K562 (cell line): ENCODE measurements around the gene EIF4EBP2. TPM values are rescaled to one million over a fixed set of nuclear protein-coding genes. Genes with fewer than 3 reads are reported as not detected.

Experiments used
- BHLHE40 ChIP-seq: IDR thresholded peaks from 2 replicates; pipeline ENCODE4 v1.6.1; 2011; ENCODE audit warnings: low read length, improper control_type of control experiment
- BRCA1 ChIP-seq, 2 experiments: fragments of 450-650 bp in 1 of 2; sonication (generic) in 1 of 2; formaldehyde crosslinking in 1 of 2; IDR thresholded peaks; 2 replicates each; pipeline versions ENCODE4 v1.5.0 to v1.6.1; 2017 to 2020; ENCODE audit warnings: mild to moderate bottlenecking in 1 of 2, missing genetic modification reagents in 1 of 2
- C11orf30 ChIP-seq: fragments of 450-650 bp; IDR thresholded peaks from 2 replicates; pipeline ENCODE4 v1.6.1; 2016; ENCODE audit warnings: low read depth, mild to moderate bottlenecking
- CEBPG ChIP-seq, 3 experiments: fragments of 200-800 bp in 1 of 3; sonication (Bioruptor generic) in 1 of 3; sonication (generic) in 1 of 3; formaldehyde crosslinking in 1 of 3; IDR thresholded peaks in 2 of 3; conservative IDR thresholded peaks in 1 of 3; 2 replicates each; pipeline versions ENCODE4 v1.6.1 to v1.8.0; 2016 to 2022; ENCODE audit warnings: missing compliant biosample characterization in 2 of 3, missing genetic modification characterization in 2 of 3, mild to moderate bottlenecking in 1 of 3, missing genetic modification reagents in 1 of 3
- DEAF1 ChIP-seq: fragments of 450-650 bp; formaldehyde crosslinking; IDR thresholded peaks from 2 replicates; pipeline ENCODE4 v1.4.0; 2020; ENCODE audit warnings: mild to moderate bottlenecking, moderate library complexity
- E2F8 ChIP-seq: fragments of 450-650 bp; IDR thresholded peaks from 2 replicates; pipeline ENCODE4 v1.7.1; 2018; ENCODE audit warnings: mild to moderate bottlenecking, low read depth; ENCODE audit not compliant: partially characterized antibody
- JUN ChIP-seq, 2 experiments: sonication (generic) in 1 of 2; formaldehyde crosslinking in 1 of 2; IDR thresholded peaks; 2 replicates each; pipeline versions ENCODE4 v1.6.1 to v1.8.0; 2012 to 2022; ENCODE audit warnings: borderline replicate concordance in 2 of 2, mild to moderate bottlenecking in 2 of 2, improper control_type of control experiment in 1 of 2, low read depth in 1 of 2, low read length in 1 of 2, missing genetic modification reagents in 1 of 2
- MYNN ChIP-seq, 2 experiments: sonication (generic); formaldehyde crosslinking in 1 of 2; IDR thresholded peaks; 2 replicates each; pipeline versions ENCODE4 v1.5.0 to v1.6.1; 2016 to 2020; ENCODE audit warnings: antibody characterized with exemption in 1 of 2, missing genetic modification reagents in 1 of 2
- POLR3A ChIP-seq: IDR thresholded peaks from 2 replicates; pipeline ENCODE4 v1.6.1; 2011; ENCODE audit warnings: borderline replicate concordance, mild to moderate bottlenecking, moderate library complexity; ENCODE audit not compliant: insufficient read length, insufficient read depth; ENCODE audit errors: extremely low read depth
- TEAD1 ChIP-seq, 2 experiments: fragments of 450-650 bp in 1 of 2; sonication (generic) in 1 of 2; formaldehyde crosslinking; IDR thresholded peaks; 2 replicates each; pipeline versions ENCODE4 v1.4.0 to v1.8.0; 2020 to 2022; ENCODE audit warnings: mild to moderate bottlenecking in 2 of 2, missing genetic modification reagents in 1 of 2
- XRCC5 ChIP-seq: fragments of 200-400 bp; formaldehyde crosslinking; IDR thresholded peaks from 2 replicates; pipeline ENCODE4 v1.6.1; 2017; ENCODE audit warnings: low read depth, mild to moderate bottlenecking, low read length
- ZKSCAN8 ChIP-seq: fragments of 200-800 bp; sonication (Bioruptor generic); IDR thresholded peaks from 2 replicates; pipeline ENCODE4 v1.6.1; 2016; ENCODE audit warnings: missing genetic modification characterization, missing compliant biosample characterization
- ZNF24 ChIP-seq: fragments of 450-650 bp; IDR thresholded peaks from 2 replicates; pipeline ENCODE4 v1.6.1; 2016
- ZNF699 ChIP-seq: fragments of 250-450 bp; sonication (Bioruptor Pico); IDR thresholded peaks from 2 replicates; pipeline ENCODE4 v1.8.0; 2021; ENCODE audit warnings: mild to moderate bottlenecking, moderate library complexity; ENCODE audit not compliant: insufficient replicate concordance
- polyA plus RNA-seq, 8 experiments: library from polyadenylated mRNA; depleted of rRNA in 4 of 8; stranded (reverse) in 5 of 8; unstranded in 3 of 8; fragments of >200 nt; fragmentation: Nextera tagmentation in 2 of 8; fragmentation: Illumina TruSeq in 1 of 8; extraction: Ambion mirVana in 2 of 8; extraction: Trizol in 1 of 8; gene quantifications; 2 replicates each; pipeline versions ENCODE4 v1.2.1 to v1.2.3, GENCODE V29; 2011 to 2014; ENCODE audit warnings: inconsistent platforms in 1 of 8, missing spikeins in 1 of 8
- total RNA-seq, 7 experiments: library from RNA; depleted of rRNA in 6 of 7; stranded (reverse); fragments of >200 nt in 6 of 7; fragmentation: Illumina TruSeq in 2 of 7; extraction: Trizol in 2 of 7; gene quantifications; 2 replicates each; pipeline versions ENCODE4 v1.2.1 to v1.2.3, GENCODE V29; 2011 to 2021; ENCODE audit warnings: low replicate concordance in 1 of 7

The EIF4EBP2 gene
- total and polyA plus RNA-seq, 9 of the 15 experiments (the other 6 are each of a cell fraction or from before 2014, with no cell fraction given) = 16.1 to 67.5 (median 38.3) TPM

- 0 out of 2 replicates have a peak, but pooled peaks have one; percentile 30 for TF ChIP-seq JUN (IDR thresholded peaks at IDR 0.05; ENCODE audit: borderline replicate concordance, low read depth, low read length)
- no peak for TF ChIP-seq JUN (CRISPR knock-in tag; IDR thresholded peaks at IDR 0.05; ENCODE audit: borderline replicate concordance)
- no peak for TF ChIP-seq POLR3A
- no peak for TF ChIP-seq ZNF24
- peak; percentile 97 for TF ChIP-seq DEAF1 (CRISPR knock-in tag)
- no peak for TF ChIP-seq ZKSCAN8 (CRISPR knock-in tag)
- TF ChIP-seq BHLHE40 = peak; percentile 33; the same call in 1 of the 2 replicates
- TF ChIP-seq MYNN (IDR thresholded peaks at IDR 0.05) = peak; percentile 56; the same call in 1 of the 2 replicates
- peak; percentile 53; the same call in 1 of the 2 replicates for TF ChIP-seq MYNN (CRISPR knock-in tag; IDR thresholded peaks at IDR 0.05)
- peak; percentile 39 for TF ChIP-seq E2F8
- no peak for TF ChIP-seq CEBPG (CRISPR knock-in tag; IDR thresholded peaks at IDR 0.05)
- TF ChIP-seq CEBPG (tag; conservative IDR thresholded peaks at IDR 0.05 in 1 of 2, IDR thresholded peaks at IDR 0.05 in 1 of 2) = peak in 1 of 2 experiments; percentile 50; a peak in 2 of 4 replicates
- peak in 1 of 2 experiments; percentile 48; a peak in 1 of 4 replicates for TF ChIP-seq TEAD1 (CRISPR knock-in tag; IDR thresholded peaks at IDR 0.05)
- no peak for TF ChIP-seq C11orf30
- TF ChIP-seq BRCA1 (IDR thresholded peaks at IDR 0.05) = no peak
- no peak for TF ChIP-seq BRCA1 (CRISPR knock-in tag; IDR thresholded peaks at IDR 0.05)
- TF ChIP-seq XRCC5 = peak; percentile 93
- no peak for TF ChIP-seq ZNF699 (CRISPR knock-in tag)
Measured at GRCh38 chr10:70363971-70364771, 39.8 kb upstream of the EIF4EBP2 start (continued).
